NCI-H524 (cell line): ENCODE results near the gene TCF7L1.
A peak's percentile ranks its signal among the peaks of the same experiment; 100 is the strongest.
"Not testable (repeated sequence)": the region's sequence is repeated elsewhere in the genome, so short reads cannot be mapped to it uniquely, and the experiment has no call there.

Experiments used
- DNase-seq, 2 experiments: peaks; one replicate each; lab custom pipeline; 2025; lab: John Stamatoyannopoulos, UW

The TCF7L1 gene

GRCh38 chr2:85131116-85131515 lies 2.1 kb upstream of the TCF7L1 start:
- peak in 1 of 2 experiments; percentile 25 for DNase-seq

GRCh38 chr2:85132397-85132796 lies 795 bp upstream of the TCF7L1 start:
- DNase-seq, result peak in 1 of 2 experiments; percentile 33

- peak in 1 of 2 experiments; percentile 27 for DNase-seq
Observed at GRCh38 chr2:85133751-85134254, 611 bp downstream of the TCF7L1 start.

GRCh38 chr2:85134255-85134895 lies 1.2 kb downstream of the TCF7L1 start:
- peak in 1 of 2 experiments; percentile 23 for DNase-seq

DNA sequence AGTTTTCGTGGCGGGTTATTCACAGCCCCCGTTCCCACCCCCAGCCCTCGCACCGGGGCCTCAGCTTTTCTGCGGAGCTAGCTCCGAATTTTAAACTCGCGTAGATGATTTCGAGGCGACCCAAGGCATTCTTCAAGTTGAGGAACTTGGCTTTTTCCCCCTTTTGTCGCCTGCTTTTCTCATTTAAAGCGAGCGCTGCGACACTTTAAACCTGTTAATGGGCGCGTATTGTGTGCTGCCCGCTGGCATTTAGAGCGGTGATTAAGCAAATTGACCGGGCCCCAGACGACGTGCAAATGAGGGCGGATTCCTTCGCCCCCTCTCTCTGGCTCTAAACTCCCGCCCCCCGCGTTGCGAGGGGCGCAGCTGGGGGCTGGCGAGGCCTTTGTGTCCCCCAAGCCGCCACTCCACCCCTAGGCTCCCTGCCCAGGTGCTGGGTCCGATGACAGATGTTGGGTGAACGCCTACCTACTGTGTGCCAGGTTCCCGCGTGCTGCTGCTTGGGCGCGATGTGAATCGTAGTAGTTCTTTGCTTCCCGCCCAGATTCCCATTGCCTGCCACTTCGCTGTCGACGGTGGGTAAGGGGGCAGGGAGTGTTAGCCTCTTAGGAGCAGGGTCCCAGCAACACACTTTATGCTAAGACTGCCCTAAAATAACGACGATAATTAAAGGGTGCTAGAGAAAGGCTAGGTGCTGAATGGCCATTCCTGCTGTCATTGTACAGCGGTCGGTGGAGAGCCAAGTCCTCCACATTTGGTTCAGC lies 1.9 kb downstream of the TCF7L1 start:
- DNase-seq, result peak in 1 of 2 experiments; percentile 35

DNA sequence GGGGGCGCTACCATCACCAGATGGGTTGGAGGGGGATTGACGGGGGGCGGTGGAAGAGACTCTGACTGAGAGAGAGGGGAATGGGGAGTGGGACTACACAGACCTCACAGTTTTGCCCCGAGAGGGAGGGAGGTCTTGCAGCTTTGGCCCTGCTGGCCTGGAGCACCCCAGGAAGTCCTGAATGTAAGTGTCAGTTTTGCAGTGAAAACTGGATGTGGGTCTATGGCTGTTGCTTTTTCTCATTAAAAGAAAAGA lies 2.4 kb downstream of the TCF7L1 start:
- DNase-seq, result no peak

- DNase-seq, result no peak
Observed at GRCh38 chr2:85137156-85137555, 4.0 kb downstream of the TCF7L1 start.

DNA sequence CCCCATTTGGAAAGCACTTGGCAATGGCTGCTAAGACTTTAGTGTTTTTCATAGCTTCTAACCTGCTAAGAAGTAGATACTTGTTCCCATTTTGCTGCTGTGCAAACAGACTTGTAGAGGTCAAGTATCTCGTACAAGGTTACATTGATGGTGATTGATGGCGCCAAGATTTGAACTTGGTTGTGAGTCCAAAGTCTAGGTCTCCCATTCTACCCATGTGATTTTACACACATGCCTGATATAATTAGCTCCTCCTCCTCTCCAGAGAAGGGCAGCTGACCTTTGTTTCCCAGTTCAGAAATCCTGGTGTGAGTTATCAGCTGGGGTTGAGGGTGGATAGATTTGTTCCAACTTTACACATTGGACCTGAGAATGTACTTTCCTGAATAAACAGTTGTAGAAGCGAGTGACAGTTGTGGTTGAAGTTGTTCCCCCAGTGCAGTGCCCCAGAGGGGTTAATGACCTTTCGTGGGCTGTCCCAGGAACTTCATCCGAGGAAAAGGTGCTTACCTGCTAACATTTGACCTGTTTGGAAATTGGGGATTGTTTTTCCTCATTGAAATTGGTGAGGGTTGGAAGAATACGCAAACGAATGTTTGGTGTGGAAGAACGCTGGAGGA lies 10.4 kb downstream of the TCF7L1 start:
- DNase-seq, result no peak

DNA sequence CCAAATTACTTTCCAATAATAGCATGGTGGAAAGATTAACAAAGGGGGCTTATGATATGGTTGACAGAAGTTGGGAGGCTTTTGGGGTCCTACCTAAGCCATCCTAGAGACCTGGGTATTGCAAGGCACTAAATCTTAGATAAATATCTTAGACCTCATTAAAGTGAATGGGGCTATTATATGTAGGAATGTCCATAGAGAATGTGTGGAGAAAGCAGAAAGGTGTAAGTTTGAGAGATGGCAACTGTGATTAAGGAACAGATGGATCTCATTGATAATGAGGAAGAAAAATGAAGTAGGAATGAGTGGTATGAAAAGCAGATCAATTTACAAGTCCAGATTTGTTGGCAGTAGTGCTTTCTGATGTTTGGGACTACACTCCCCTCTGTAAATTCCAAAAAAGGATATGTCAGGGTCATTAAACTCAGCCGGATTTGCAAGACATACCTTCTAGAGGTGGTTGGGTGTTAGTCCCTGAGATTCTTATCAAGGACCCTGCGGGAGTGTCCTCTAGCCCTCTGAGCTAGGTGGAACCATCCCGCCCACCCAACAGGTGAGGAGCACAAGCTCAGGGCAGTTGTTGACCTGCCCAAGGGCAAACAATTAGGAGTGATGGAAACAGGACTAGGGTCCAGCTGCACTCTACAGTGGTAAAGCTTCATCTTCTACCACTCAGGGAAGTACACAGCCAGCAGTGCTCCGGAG lies 12.1 kb downstream of the TCF7L1 start:
- peak in 1 of 2 experiments; percentile 28 for DNase-seq

- no peak for DNase-seq
Observed at GRCh38 chr2:85148190-85148589, 15.0 kb downstream of the TCF7L1 start.

DNA sequence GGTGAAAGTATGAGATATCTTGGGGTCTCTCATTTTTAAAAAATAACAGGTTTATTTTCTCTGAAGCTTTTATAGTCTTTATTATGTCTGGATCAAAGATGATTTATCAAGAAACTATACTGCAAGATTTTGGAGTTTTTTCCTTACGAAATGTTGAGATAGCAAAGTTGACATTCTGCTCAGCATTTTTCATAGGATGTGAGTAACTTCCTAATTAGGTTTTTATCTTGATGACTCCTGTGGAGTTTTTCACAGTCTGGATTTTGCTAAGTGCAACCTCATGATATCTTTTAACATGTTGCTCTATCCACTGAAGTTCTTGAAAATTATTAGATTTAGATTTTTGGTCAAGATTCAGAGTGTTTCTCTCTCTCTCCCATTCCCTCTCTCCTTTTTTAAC lies 17.8 kb downstream of the TCF7L1 start:
- DNase-seq, result no peak

- DNase-seq, result no peak
Observed at GRCh38 chr2:85152895-85153294, 19.7 kb downstream of the TCF7L1 start.

GRCh38 chr2:85154048-85154753 lies 21.0 kb downstream of the TCF7L1 start:
- no peak for DNase-seq

GRCh38 chr2:85155082-85155481 lies 21.9 kb downstream of the TCF7L1 start:
- DNase-seq, result not testable (repeated sequence)

- DNase-seq, result no peak
Observed at GRCh38 chr2:85156153-85156552, 23.0 kb downstream of the TCF7L1 start.

- no peak for DNase-seq
Observed at GRCh38 chr2:85156619-85157018, 23.4 kb downstream of the TCF7L1 start.

DNA sequence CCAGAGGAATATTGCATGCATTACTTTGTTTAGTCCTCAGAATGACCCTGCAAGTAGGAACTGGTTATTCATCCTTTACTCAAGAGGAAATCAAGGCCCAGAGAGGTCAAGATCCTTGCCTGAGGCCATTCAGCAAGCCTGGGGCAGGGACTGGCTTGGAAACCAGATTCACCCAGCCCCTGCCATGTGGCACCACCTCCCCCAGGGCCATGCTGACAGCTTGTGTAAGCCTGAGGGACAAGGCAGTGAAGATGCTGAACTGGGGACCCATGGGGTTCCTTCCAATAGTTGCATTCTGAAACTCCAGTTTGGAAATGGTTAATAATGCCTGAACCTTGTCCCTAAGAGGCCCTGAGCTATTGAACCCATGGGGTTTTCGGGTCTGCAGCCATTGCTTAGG lies 24.2 kb downstream of the TCF7L1 start:
- DNase-seq, result no peak

GRCh38 chr2:85158559-85159273 lies 25.5 kb downstream of the TCF7L1 start:
- no peak for DNase-seq

GRCh38 chr2:85159589-85159988 lies 26.4 kb downstream of the TCF7L1 start:
- no peak for DNase-seq

- no peak for DNase-seq
Observed at GRCh38 chr2:85160966-85161960, 28.1 kb downstream of the TCF7L1 start.
